Islet of Langerhans (tissue), 1 donor: Measurements from ENCODE around the gene ZBTB39.
"Not testable (repeated sequence)": the region's sequence is repeated elsewhere in the genome, so short reads cannot be mapped to it uniquely, and the experiment has no call there.

Source experiments
- FAIRE-seq: peaks from one replicate; lab custom pipeline; 2011; peaks lifted over from hg19 to GRCh38; lab: Jason Lieb, UNC

ZBTB39 gene

DNA sequence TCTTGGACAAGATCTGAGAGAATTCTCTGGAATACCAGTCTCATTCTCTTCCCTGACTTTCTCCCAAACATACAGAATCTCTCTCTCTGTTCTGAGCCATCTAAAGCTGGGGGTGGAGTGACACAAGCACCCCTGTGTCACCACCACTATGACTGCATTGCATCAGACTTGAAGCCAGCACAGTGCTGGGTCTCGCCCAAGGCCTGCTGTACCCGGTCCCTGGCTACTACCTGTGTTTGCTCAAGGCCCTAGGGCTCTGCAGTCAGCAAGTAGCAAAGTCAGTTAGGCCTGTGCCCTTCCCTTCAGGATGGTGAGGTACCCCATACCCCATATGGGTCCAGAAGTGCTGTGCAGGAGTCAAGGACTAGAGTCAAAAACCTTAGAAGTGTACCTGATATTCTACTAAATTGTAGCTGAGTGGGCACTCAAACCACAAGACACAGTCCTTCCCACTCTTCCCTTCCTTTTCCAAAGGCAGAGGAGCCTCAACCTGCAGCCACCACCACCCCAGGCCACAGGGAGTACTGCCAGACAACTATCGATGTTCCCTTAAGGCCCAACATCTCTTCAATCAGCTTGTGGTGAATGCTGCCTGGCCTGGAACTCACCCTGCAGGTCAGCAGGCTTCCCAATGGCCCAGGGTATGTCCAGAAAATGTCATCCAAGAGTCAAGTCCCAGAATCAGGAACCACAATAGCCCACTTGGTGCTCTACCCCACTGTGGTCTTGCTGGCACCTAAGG lies 27.8 kb downstream of the ZBTB39 start:
- no peak for FAIRE-seq

DNA sequence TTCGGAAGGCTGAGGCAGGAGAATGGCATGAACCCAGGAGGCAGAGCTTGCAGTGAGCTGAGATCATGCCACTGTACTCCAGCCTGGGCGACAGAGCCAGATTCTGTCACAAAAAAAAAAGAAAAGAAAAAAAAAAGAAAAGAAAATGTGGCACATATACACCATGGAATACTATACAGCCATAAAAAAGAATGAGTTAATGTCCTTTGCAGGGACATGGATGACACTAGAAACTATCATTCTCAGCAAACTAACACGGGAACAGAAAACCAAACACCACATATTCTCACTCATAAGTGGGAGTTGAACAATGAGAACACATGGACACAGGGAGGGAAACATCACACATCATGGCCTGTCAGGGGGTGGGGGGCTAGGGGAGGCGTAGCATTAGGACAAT lies 29.0 kb downstream of the ZBTB39 start:
- not testable (repeated sequence) for FAIRE-seq

DNA sequence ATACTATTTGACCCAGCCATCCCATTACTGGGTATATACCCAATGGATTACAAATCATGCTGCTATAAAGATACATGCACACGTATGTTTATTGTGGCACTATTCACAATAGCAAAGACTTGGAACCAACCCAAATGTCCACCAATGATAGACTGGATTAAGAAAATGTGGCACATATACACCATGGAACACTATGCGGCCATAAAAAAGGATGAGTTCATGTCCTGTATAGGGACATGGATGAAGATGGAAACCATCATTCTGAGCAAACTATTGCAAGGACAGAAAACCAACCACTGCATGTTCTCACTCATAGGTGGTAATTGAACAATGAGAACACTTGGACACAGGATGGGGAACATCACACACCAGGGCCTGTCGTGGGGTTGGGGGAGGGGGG lies 32.1 kb downstream of the ZBTB39 start:
- not testable (repeated sequence) for FAIRE-seq

DNA sequence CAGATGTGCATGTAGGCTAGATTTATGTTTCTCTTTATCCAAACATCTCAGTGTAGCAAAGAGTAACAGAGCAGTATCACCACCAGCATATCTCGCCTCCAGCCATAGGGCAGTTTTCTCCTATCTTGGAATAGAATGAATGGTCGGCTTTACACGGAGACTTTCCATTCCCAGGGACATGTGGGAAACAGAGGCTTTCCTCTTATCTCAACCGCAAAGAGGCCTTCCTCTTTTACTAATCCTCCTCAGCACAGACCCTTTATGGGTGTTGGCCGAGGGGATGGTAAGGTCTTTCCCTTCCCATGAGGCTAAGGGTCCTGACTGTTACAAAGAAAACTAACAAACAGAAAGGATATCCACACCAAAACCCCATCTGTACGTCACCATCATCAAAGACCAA lies 37.4 kb downstream of the ZBTB39 start:
- FAIRE-seq, result not testable (repeated sequence)

DNA sequence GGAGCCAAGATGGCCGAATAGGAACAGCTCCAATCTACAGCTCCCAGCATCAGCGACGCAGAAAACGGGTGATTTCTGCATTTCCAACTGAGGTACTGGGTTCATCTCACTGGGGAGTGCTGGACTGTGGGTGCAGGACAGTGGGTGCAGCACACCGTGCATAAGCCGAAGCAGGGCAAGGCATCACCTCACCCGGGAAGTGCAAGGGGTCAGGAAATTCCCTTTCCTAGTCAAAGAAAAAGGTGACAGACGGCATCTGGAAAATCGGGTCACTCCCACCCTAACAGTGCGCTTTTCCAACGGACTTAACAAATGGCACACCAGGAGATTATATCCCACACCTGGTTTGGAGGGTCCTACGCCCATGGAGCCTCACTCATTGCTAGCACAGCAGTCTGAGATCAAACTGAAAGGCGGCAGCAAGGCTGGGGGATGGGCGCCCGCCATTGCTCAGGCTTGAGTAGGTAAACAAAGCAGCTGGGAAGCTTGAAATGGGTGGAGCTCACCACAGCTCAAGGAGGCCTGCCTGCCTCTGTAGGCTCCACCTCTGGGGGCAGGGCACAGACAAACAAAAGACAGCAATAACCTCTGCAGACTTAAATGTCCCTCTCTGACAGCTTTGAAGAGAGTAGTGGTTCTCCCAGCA lies 40.2 kb downstream of the ZBTB39 start:
- not testable (repeated sequence) for FAIRE-seq

DNA sequence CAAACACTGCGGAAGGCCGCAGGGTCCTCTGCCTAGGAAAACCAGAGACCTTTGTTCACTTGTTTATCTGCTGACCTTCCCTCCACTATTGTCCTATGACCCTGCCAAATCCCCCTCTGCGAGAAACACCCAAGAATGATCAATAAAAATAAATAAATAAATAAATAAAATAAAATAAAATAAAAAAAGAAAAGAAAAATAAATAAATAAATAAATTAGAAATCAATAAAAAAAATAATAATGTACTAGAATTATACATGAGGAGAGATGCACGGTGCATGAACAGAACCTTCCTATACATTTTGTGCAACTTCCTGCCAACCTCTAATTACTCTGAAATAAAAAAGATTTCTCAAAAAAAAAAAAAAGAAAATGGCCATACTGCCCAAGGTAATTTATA lies 41.2 kb downstream of the ZBTB39 start:
- FAIRE-seq, result not testable (repeated sequence)

DNA sequence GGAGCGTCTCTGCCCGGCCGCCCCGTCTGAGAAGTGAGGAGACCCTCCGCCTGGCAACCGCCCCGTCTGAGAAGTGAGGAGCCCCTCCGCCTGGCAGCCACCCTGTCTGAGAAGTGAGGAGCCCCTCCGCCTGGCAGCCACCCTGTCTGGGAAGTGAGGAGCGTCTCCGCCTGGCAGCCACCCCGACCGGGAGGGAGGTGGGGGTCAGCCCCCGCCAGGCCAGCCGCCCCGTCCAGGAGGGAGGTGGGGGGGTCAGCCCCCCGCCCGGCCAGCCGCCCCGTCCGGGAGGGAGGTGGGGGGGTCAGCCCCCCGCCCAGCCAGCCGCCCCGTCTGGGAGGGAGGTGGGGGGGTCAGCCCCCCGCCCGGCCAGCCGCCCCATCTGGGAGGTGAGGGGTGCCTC lies 42.8 kb downstream of the ZBTB39 start:
- FAIRE-seq, result not testable (repeated sequence)

DNA sequence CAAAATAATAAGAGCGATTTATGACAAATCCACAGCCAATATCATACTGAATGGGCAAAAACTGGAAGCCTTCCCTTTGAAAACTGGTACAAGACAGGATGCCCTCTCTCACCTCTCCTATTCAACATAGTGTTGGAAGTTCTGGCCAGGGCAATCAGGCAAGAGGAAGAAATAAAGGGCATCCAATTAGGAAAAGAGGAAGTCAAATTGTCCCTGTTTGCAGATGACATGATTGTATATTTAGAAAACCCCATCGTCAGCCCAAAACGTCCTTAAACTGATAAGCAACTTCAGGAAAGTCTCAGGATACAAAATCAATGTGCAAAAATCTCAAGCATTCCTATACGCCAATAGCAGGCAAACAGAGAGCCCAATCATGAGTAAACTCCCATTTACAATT lies 44.1 kb downstream of the ZBTB39 start:
- FAIRE-seq, result not testable (repeated sequence)

DNA sequence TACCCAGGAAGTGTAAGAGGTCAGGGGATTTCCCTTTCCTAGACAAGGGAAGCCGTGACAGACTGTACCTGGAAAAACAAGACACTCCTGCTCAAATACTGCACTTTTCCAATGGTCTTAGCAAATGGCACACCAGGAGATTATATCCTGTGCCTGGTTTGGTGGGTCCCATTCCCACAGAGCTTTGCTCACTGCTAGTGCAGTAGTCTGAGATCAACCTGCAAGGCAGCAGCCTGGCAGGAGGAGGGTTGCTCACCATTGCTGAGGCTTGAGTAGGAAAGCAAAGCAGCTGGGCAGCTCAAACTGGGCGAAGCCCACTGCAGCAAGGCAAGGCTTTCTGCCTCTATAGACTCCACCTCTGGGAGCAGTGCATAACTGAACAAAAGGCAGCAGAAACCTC lies 47.9 kb downstream of the ZBTB39 start:
- FAIRE-seq, result no peak

DNA sequence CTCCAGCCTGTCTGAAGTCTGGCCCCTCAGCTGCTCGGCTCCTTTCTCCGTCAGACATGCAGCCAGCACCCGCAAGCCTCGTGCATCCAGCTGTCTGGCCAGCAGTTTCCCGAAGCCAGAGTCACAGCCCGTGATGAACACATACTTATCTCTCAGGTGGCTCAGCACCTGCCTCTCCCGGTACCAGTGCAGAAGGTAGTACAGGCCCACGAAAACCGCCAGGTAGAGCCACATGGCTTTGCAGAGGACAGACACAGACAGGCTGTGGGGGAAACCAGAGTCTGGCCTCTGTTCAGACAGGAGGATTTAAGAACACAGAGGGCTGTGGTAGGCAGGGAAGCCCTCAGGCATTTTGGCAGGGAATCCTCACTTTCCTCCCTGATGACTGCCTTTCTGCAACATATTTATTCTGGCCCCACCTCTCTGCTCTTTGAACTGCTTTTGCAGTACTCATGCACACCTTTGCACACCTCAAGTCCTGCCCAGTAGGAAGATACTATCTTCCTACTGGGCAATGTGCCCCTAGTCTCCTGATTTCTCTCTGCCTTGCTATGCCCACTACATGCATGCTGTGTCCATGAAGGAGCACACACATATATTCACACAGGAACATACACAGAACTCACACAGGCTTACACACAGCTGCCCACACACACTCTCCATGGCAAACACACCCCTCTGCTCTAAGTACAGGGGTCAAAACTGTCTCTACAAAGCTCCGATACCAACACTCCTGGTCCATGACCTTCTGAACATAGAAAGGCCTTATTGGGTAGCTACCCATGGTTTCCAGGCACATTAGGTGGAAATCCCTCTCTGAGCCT lies 48.9 kb downstream of the ZBTB39 start, which contains the start of gene RDH16:
Gene RDH16, minus strand, starts transcription at position 380 of the 824 bp plus-strand sequence. Its CDS starts 146 bp downstream, at position 234.
- FAIRE-seq, result no peak

DNA sequence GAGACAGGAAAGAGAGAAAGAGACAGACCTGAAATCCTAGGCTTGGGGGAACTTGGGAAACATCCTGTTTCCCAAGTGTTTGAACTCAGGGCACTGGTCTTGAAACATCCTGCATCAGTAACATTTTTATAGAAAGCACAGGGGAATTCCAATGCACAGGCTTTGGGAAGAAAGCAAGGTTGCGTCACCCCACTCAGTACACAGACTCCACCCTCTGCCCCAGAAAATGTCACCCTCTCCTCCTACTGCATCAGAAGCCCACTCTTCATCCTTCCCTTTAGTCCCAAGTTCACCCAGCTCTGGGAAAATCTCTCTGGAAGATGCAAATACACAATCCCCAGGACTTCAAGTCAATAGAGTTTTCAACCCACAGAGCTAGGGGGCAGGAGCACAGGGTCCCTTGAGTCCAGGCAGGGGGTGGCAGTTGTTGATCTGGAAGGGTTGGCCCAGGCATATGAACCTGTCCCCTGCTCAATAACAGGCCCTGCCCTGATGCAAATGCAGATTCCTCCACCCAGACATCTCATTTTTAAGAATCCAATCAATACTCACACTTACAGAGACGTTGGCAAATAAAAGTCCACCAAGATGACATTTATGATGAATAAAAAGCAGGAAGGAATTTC lies 50.6 kb downstream of the ZBTB39 start:
- FAIRE-seq, result no peak

DNA sequence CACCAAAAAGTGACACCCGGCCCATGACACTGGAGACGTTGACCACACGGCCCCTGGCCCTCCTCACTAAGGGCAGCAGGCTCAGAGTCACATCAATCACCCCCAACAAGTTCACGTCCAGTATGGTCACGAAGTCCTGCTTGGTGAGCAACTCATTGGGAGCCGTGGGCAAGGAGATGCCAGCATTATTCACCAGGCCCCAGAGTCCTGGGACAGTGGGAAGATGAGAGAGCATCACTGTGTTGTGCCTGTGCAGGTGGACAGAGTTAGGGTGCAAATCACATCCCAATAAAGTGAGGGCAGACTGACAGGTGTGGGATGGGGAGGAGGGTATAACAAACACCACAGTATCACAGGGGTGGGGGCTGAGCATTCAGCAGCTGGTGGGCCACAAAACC lies 51.4 kb downstream of the ZBTB39 start:
- FAIRE-seq, result no peak

DNA sequence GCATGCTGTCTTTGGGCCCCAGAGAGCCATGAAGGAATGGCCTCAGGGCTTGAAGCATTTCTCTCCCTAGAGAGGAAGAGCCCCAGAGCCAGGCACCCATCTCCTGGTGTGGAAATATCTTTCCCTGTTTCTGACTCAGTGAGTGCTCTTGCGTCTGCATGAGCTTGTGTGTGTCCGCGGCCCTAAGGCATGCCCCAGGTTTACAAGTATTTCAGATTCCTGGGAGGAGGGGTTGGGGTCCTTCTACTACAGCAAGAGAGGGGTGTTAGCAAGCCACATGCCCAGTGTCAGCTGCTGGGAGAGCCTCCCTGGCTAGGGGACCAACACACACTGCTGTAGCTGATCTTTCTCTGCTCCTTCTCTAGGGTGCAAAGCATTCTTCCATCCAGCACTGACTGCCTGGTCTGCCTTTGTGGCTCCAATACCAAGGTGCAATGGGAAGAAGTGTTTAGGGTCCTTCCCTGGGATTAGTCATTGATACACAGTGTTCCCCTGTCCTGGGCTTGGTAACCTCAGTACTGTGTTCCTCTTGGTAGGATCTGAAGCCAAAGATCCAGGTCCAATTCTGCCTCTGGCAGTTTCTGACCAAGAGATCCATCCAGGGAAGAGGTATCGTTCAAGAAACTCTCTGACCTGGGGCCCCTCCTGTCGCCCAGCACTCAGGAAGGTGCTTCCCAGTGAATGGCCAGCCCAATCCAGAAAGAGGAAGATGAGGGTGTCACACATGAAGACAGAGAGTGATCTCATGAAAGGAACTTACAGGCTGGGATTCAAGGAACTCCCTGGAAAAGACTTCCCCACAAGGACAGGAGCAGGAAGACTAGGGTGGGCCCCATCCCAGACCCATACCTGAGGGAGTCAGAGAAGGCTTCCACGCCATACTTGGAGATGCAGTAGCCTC lies 52.0 kb downstream of the ZBTB39 start:
- FAIRE-seq, result no peak

DNA sequence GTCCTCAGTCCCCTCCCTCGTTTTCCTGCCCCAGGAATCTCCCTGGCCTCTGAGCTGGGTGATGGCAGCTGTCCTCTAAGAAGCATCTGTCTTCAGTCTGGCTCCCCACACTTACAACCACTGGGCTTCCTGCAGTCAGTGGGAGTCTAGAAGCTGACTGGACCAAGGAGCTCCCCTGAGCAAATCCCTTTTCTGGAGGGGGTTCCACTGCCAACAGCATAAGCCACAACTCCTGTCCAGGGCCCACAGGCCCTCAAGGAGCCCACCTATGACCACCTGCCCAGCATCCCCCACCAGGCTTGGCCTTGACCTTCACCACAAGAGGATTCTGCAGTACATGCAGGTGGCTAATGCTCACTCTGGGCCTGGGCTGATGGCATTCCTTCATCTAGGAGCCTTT lies 53.0 kb downstream of the ZBTB39 start:
- FAIRE-seq, result no peak

DNA sequence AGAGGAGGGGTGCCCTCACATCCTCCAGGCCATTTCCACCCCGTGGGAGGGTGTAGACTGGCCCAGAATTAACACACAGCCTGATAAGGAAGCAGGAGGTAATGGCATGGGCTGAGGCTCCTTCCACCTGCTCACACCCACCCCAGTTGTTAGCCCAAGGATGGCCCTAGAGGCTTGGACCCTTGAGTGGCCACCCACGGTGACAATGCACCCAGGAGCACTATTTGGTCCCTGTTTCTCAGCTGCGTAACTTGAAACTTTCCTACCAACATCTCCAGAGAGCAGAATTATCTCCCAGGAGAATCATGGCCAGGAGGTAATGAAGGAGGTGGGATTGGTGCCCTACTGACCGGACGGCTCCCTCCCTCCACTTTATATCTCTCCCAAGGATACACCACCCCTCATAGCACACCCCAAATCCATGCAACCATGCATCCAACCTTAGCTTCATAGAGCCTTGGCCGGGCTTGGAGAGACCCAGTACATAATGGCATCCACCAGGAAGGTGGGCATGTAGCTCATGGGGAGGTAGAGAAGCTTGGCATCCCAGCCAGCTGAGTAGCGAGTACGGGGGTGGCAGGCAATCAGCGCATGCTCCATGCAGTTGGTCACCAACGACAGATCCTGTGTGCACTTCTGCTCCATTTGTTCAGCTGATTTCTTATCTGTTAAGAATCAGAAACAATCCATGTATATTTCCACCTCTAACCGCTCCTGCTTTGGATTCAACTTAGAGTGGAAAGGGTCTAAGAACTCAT lies 54.6 kb downstream of the ZBTB39 start:
- FAIRE-seq, result no peak

DNA sequence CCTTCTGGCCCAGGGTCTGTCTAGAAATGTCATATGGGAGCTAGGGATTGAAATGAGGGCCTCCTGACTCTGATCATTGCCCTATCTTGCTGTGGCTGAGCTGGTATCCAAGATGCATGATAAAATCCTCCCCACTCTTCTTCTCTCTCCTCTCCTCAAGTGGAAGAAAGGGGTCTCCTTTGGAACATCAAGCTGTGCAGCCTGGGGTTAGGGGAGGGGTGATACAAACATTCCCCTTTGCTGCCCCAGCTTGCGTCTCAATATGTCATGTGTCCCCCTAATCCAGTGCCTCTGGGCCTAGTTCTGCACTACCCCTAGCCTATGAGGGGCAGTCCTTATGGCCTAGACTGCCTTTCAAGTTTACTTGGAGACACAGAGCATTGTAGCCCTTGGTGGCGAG lies 57.5 kb downstream of the ZBTB39 start:
- no peak for FAIRE-seq
